Fibroblast of the aortic adventitia (primary cell): Measurements from ENCODE around the gene SEMA6B. TPM values are rescaled to one million over a fixed set of nuclear protein-coding genes. Genes with fewer than 3 reads are reported as not detected.

Experiments
- DNase-seq: peaks from one replicate; pipeline ENCODE4 v3.0.0-alpha.2; 2010; ENCODE audit warnings: low read depth
- H3K4me3 ChIP-seq: 2 replicates; pipeline ENCODE4 v1.5.1; 2011; ENCODE audit warnings: low read depth, mild to moderate bottlenecking, control low read depth, low read length, moderate library complexity
- CTCF ChIP-seq: IDR thresholded peaks from 2 replicates; pipeline ENCODE4 v1.5.1; 2011; ENCODE audit warnings: mild to moderate bottlenecking, low read length, control low read depth, inconsistent platforms; ENCODE audit not compliant: insufficient read depth
- total RNA-seq: library from RNA; depleted of rRNA; stranded (reverse); fragments of >200 nt; gene quantifications from 2 replicates; pipeline ENCODE4 v1.2.3, GENCODE V29; 2012; ENCODE audit warnings: low replicate concordance

The SEMA6B gene
- total RNA-seq, 1 donor = 0.72 TPM

GRCh38 chr19:4583961-4584669 is 24.6 kb upstream of the SEMA6B start:
- TF ChIP-seq CTCF = no peak
- no peak for DNase-seq
- peak overlapping the region; percentile 57 for H3K4me3 ChIP-seq

GRCh38 chr19:4582980-4583842 is 23.7 kb upstream of the SEMA6B start:
- no peak for DNase-seq
- TF ChIP-seq CTCF = no peak
- H3K4me3 ChIP-seq = no peak overlapping the region

GRCh38 chr19:4581666-4582553 is 22.4 kb upstream of the SEMA6B start:
- no peak for TF ChIP-seq CTCF
- H3K4me3 ChIP-seq = peak overlapping the region; percentile 58
- DNase-seq = peak; percentile 35

- no peak for DNase-seq
- no peak for TF ChIP-seq CTCF
- H3K4me3 ChIP-seq = peak overlapping the region; percentile 58
These were observed 21.6 kb upstream of the SEMA6B start for GRCh38 chr19:4580961-4581665.

- peak; percentile 14 for TF ChIP-seq CTCF
- peak overlapping the region; percentile 45 for H3K4me3 ChIP-seq
- no peak for DNase-seq
These were observed 20.8 kb upstream of the SEMA6B start for GRCh38 chr19:4580021-4580901.
